Measurements from ENCODE around the gene ZNF138.

- TF ChIP-seq EZH2 (IDR thresholded peaks at IDR 0.05), result no peak
- TF ChIP-seq CTCF (IDR thresholded peaks at IDR 0.05), result no peak
- no peak for TF ChIP-seq EZH2phosphoT487 (IDR thresholded peaks at IDR 0.05)
Observed at GRCh38 chr7:64871761-64872160, 77.5 kb downstream of the ZNF138 start.
